Stromal cell of bone marrow (primary cell): ENCODE data around the gene SLC25A11.

ENCODE experiments used
- DNase-seq: peaks from one replicate; pipeline ENCODE4 v3.0.0-alpha.2; 2012; ENCODE audit warnings: low read depth

SLC25A11 gene, protein sequence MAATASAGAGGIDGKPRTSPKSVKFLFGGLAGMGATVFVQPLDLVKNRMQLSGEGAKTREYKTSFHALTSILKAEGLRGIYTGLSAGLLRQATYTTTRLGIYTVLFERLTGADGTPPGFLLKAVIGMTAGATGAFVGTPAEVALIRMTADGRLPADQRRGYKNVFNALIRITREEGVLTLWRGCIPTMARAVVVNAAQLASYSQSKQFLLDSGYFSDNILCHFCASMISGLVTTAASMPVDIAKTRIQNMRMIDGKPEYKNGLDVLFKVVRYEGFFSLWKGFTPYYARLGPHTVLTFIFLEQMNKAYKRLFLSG

DNA sequence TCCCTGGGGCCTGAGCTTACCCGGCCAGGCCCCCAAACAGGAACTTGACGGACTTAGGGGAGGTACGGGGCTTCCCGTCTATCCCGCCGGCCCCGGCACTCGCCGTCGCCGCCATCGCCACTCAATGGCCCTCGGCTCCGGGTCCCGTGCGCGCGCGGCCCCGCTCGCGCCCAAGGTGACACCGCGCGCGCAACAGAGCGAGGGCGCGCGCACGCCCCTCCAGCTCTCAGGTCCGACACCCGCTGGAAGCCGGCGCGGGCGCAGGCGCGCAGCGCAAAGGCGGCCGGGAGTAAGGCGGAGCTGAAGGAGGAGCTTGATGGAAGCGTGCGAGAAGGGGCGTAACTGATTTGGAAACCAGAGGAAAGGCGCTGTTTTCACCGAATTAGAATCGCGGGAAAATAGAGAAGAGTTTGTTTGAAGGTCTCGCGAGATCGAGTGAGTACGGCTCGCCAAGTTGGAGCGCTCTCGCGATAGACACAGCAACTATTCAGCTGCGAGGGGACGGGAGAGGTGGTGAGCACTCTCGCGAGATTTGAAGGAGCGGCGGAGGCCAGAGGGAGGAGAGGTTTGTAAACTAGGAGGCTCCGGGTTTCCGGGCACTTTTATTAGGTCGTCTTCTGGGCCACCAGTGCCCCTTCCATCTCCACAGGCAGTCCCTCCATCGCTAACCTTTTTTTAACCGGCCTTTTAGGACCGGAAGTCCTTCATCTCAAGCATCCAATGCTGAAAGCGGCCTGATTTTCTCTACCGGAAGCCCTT lies at the start of gene SLC25A11, which contains the start of gene RNF167:
Gene SLC25A11 (minus strand): TSS at position 251 of the 759 bp plus-strand sequence. CDS start 136 bp downstream, at position 115.
Gene RNF167 (plus strand): TSS at position 473 of the 759 bp plus-strand sequence. CDS start 642 bp downstream, outside the sequence.
- peak; percentile 99 for DNase-seq

DNA sequence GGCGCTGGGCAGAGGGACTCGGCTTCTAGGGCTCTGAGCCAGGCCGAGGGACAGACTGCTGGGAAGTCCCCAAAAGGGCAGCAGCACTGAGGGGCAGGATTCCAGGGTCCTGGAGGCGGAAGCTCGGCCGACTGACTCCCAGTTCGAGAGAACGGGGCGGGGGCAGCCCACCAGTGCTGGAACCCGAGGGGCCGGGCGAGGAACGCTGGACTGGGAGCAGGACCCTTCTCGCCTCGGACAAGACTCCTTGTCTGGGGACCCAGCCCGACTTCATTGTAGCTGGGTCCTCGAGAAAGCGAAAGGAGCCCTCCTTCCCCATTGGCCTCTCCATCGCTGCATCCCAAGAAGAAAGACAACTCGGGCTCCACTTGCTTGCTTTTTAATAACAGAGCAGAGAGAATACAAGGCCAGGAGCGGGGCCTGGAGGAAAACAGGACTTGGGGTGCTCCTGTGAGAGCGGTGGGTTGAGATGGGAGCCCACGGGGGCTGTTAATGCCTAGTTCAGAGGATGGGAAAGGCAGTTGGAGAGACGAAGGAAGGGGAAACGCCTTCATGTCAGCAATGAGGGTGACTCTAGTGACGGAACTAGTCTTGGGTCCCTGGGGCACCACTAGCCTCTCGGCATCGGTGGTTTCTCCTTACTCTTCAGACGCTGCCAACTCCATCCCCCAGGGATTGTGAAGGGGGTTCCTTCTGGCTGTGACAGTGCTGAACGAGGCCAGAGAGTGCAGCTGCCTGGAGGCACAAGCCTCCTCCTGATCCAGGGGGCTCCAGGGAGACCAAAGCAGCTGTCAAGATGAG lies 48.1 kb upstream of the SLC25A11 start:
- no peak for DNase-seq

DNA sequence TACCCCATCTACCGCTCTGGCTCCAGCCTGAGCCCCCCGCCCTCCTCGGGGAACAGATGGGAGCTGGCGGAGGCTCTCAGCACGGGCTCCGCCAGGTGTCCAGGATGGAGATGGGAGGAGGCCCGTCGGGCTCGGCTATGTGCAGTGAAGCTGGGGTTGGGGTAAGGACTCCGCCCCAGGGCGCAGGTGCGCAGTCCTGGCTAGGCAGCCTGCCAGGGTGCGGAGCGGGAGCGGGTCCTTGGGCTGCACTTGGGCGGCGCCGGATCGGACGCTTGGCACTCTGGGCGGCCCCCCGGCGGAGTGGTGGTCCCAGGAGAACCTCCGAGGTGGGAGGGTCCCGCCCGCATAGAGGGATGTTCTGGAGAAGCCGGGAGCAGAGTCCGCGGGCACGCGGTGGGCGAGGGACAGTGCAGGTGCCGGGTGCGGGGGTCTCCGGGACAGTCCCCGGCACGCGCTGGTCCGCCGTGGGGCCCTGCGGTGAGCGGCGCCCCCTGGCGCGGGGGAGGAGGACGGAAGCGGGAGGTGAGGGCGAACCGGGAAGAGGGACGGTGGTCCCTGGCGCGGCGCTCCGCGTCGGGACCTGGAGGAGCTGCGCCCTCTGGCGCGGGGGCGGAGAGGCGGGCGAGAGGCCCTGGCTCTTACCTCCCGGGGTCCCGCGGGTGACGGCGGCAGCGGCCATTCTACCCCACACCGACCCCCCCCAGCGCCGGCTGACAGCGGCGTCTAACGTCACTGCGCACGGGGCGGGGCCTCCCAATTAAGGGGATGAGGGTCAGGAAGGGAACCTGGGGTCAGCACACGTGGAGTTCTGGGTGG lies 47.3 kb upstream of the SLC25A11 start, which contains the start of gene CAMTA2:
Gene CAMTA2 (minus strand): TSS at position 725 of the 816 bp plus-strand sequence. CDS start 1,453 bp downstream, outside the sequence.
- DNase-seq: no peak

DNA sequence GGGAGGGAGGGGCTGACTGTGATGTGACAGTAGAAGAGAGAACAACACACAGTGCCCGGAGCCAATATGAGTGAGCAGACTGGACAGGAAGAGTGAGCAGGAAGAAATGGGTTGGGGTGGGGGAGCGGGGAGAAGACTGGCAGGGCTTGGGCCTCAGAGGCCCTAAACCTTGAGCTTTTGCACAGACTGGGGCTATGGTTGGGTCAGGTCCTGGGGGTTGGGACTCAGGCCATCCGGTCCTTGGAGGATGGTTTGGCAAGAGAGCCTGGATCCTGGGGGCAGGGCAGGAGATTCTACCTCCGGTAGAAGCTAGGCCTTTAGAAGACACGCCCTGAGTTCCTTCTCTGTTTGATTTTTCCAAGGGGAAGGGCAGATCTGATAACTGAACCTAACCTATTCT lies 46.6 kb upstream of the SLC25A11 start:
- no peak for DNase-seq

DNA sequence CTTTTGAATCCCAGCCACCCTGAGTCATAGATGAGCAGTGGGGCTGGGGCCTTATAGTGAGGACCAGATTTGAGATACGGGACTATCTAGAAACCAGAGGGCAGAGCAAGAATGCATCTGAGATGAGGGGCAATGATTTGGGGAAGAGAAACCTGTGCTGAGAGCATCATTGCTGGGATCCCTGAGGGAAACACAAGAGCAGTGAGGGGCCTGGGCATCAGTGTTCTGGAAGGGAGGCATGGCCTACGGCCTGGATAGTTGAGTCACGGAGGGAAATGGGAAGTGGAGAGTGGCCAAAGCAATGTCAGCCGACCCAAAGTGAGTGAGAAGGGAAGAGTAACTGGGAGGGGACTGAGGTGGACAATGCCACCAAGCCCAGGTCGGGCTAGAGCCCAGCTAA lies 42.5 kb upstream of the SLC25A11 start:
- no peak for DNase-seq

DNA sequence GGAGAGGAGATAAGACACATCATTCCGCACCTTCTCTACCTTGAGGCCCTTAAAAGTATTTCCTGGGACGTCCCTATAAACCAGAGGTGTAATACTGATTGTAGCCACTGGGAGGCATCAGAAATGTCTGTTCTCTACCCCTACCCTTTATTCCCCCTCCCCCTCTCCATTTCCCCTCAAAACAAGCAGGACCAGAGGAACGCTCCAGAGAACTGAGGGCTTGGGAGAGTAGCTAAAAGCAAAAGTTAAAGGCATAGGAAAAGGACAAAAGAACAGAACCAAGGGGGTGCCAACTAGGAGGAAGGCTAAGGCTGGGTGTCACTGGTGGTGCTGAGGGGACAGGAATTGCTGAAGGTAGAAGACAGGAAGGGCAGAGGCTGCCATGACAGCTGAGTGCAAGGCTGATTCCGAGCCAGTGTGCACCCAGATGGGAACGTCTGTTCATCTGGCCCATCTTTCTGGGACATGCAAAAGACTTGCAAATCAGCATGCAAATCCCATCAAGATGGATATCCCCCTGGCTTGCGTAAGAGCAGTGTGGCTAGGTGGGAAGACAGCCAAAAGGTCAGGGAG lies 40.9 kb upstream of the SLC25A11 start:
- no peak for DNase-seq

DNA sequence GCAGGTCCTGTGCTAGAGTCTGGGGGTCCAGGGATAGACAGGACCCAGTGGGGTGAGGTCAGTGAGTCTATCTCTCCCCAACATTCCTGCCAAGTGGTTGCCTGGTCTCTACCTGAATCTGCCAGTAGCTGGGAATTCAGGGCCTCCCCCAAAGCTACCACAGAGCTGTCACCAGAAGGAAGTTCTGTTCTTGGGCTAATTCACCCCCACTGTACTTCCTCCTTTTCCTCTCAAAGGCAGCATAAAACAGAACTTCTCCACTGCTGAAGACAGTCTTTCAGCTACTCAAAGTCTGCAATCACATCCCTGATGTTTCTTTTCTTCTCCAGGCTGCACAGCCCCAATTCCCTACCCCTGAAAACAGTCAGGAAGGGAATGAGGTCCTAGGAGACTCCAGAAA lies 38.9 kb upstream of the SLC25A11 start:
- no peak for DNase-seq

DNA sequence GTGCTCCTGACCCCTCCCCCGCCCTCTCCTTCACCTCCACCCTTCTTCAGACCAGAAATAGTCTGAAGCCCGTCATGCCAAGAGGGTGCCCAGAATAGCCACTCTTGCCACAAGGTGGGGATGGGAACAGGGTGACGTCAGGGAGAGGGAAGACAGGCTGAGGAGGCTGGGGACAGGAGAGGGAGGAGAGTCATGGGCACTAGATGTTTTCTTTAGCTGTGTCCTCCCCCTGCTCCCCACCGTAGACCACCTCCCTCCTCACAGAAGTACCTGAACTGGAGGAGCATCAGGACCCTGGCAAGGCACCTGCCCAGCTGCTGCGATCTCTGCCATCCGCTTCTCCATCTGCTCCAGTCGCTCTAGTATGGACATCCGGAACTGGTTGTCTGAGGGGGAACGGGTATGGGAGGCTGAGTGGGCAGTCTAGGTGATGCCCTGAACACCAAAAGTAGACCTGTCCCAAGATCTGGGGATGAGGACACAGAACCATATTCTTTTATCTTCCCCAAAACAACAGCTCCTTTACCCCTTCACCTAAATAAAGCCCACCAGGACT lies 34.3 kb upstream of the SLC25A11 start:
- DNase-seq: no peak

DNA sequence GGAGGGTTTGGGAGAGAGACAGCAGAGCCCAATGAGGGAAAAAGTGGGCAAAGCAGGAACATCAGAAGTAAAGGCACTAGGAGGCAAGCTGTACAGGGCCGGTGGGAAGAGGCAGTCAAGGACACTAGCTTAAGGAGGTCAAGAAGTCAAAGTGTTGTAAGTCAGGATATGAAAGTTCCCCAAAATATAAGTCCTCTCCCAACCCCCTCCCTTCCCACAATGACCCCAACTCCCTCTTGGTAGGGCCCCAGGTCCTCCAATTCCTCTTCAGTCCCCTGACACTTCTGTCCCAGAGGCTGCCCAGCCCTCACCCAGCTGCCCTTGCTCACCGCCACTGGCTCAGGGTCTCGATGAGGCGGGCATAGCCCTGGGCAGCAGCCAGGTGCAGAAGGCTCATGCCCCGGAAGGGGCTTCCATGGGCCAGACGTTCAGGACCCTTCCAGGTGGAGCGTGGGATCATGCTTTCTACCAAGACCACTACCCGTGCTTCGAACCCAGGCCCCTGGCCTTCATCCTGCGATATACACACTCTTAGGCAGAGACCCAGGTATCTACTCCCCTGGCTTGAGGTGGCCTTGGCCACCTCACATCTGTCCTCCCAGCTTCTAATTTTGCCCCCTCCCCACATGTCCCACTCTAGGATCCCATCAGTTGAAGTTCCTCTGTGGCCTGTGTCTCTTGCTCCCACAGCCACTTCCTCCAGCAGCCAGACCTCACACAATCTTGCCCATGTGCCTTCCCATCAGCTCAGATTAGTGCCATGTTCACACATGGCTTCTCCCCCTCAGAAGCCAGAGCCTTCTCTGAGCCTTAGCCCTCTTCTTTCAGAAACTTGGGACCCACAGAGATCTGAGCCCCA lies 33.6 kb upstream of the SLC25A11 start:
- DNase-seq: no peak

DNA sequence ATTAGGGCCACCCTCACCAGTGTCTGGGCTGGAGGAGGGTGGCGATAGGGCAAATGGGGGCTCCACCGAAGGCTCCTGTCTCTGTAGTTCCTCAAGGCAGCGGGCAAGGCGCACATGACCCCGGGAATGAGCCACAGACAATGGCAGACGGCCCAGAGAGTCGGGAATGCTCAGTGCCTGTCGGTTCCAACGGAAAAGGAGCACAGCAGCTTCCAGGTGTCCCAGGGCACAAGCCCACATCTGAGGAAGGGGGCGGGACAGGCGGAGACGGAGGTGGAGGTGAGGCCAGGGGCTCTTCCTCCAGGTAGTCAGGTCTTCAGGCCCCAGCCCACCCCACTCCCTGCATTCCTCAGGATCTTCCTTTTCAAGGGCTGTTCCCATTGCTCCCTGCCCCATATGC lies 32.9 kb upstream of the SLC25A11 start:
- no peak for DNase-seq

DNA sequence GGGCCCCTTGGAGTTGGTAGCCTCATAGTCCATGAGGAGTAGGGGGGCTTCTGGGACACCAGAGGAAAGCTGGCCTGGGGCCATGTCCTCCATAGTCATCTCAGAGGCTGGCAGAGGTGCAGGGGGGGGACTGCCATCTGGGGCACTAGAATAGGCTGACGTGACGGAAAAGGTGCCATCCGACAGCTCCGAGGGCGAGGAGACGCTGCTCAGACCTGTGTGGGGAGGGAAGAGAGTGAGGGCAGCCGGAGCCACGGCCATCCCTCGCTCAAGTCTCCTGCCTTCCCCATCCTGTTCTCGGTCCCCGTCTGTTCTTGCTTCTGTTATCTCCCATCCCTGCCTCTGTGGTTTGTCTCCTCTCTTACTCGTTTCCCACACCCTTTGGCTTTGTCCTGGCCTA lies 32.5 kb upstream of the SLC25A11 start:
- DNase-seq: no peak

DNA sequence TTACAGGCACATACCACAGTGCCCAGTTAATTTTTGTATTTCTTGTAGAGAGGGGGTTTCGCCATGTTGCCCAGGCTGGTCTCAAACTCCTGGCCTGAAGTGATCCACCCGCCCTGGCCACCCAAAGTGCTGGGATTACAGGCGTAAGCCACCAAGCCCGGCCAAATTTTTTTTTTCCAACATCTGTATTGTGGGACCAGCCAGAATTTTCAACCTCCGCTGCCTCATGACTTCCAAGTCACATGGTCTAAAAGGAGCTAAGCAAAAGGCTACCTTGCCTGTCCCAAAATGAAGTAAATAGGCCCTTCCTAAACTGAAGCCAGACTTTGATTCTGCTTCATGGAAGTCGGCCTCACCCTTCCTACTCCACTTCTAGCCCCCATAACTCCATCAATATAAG lies 32.0 kb upstream of the SLC25A11 start:
- DNase-seq: no peak

DNA sequence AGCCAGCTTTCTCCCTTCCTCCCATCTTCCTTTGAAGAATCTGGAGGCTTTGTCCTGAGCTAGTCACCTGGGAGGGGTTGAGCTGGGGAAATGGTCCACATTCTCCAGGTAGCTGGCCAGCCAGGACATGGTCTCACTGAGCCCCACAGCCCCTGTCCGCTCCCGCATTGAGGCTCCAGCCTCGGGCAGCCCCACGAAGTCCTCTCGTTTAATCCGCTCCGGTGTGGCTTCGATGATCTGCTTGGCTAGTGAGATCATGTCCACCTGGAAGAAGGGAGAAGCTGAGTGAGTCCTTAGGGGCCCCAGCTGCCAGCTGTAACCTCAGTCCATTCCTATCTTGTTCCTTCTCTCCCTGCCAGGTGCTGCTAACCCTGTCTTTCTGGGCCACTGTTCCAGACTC lies 30.4 kb upstream of the SLC25A11 start:
- DNase-seq: no peak

DNA sequence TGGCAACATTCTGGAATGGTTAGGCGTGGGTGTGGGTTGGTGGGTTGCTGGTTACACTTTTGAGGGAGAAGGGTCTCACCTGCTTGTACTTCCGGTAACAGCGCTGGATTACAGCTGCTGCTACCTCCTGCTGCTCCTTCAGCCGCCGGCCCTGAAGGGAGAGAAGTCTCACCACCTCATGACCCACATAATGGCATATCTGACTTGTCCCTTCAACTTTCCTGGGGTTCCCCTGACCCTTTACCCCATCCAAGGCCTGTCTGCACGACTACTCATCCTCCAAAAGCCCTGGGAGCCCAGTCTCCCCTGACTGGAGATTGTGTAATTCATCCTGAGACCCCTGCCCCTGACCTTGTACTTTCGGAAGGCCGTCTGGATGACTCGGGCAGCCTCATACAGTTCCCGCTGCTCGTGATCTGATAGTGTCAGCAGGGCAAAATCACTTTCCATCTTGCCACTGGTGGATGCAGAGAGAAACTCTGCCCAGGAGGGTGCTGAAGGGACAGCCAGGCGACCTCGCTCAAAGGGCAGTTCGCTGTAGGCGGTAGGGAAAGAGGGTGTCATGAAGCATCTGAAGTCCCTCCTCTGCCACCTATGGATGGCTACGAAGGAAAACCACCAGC lies 29.8 kb upstream of the SLC25A11 start:
- no peak for DNase-seq

DNA sequence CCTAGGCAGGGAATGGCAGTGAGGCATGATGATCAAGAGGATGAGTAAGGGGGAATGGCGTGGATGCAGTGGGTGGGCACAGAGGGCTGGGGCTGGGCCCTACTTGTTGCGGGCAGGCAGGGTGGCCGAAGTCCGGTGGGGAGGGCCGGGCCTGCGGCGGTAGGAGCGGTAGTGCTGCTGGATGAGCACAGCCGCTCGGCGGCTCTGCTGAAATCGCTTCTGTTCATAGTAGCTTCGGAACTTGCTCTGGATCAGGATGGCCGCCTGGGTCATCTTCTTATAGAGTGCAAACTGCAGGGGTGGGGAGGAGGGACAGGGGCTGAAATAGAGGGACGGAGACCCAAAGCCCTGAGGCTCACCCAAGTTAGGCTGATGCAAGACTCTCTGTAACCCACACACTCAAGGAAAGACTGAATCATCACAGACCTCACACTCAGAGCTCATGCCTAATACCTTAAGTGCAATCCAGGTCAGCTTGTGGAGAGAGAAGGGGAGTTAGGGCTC lies 29.3 kb upstream of the SLC25A11 start:
- peak; percentile 91 for DNase-seq

DNA sequence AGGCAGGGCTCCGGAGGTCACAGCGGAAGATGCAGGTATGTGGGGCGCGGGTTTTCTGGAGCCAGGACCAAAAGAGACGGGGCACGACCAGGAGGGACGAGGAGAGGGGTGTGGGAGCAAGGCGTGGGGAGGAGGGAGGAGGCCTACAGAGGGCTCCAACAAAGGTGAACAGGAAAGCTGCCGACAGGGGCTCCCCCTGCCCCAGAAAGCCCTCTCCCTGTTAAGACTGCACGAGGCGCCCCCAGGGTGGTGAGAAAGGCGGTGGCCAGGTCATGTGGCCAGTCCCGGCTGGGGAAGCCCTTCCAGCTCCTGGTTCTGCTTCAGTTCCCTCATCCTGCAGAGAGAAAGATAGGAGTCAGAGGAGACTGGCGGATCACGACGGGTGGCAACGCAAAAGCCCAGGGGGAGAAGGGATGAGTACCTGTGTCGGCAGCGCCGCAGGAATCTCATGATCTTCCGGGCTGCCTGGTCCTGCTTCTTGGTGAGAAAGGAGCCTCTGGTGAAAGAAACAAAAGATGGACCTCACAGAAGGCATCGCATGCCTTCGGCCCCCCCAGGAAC lies 28.7 kb upstream of the SLC25A11 start:
- no peak for DNase-seq

DNA sequence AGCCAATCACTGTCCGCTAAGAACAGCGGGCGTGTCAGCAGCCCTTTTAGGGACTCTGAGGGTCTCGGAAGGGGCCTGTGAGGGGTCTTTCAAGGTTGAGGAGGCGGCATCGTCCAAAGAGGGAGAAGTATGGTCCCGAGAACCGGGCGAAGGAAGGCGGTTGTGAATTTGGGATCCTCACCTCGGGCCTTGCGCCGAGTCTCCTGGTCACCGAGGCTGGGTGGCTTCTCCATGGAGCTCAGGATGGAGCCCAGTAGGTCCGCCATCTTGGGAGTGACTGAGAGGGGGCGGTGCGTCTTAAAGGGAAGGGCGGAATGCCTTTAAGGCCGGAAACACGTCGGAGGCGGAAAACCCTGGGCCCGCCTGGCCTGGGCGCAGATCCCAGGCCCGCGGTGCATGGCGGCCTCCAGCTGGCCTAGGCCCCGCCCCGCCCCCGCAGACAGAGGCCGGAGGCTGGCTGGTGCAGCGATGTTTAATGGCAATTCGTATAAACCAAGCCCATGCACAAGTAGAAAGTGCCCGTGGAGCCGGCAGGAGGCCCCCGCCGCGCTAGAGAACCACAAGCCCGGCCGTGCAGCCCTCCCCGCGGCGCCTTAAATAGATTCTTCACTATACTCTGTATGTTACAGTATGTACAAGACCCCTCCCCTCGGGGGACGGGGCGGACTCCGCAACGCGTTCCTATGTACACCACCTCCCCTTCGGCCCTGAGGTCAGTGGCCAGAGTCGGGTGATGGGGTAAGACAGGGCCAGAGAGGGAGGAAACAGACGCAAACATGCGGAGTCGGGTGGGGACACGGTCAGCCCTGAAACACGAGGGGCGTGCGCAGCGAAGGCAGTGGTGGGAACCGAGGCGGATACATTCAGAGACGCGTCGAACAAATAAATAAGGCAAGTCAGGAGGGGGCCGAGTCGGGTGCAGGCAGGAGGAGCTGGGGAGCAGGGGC lies 28.0 kb upstream of the SLC25A11 start, which contains the start of gene SPAG7:
Gene SPAG7 (minus strand): TSS at position 279 of the 947 bp plus-strand sequence. CDS start 13 bp downstream, at position 266.
- peak; percentile 91 for DNase-seq
